PFSK-1 (cell line): ENCODE results near the gene ANO4.

Experiments
- POLR2AphosphoS5 ChIP-seq: IDR thresholded peaks from 2 replicates; pipeline ENCODE4 v1.6.1; 2012; ENCODE audit warnings: low read depth, mild to moderate bottlenecking, control low read depth, low read length, moderate library complexity
- REST ChIP-seq, 2 experiments: IDR thresholded peaks; 2 replicates each; pipeline versions ENCODE4 v1.6.1 to v1.8.0; 2011 to 2012; ENCODE audit warnings: low read depth in 2 of 2, low read length in 2 of 2, control low read depth in 1 of 2, inconsistent platforms in 1 of 2, mild to moderate bottlenecking in 1 of 2, moderate library complexity in 1 of 2; ENCODE audit not compliant: insufficient read depth in 1 of 2
- TAF1 ChIP-seq: IDR thresholded peaks from 2 replicates; pipeline ENCODE4 v1.6.1; 2012; ENCODE audit warnings: low read length, control low read depth, borderline replicate concordance; ENCODE audit not compliant: insufficient read depth

- TF ChIP-seq POLR2AphosphoS5 (no peak), REST (IDR thresholded peaks at IDR 0.05; ENCODE audit: insufficient read depth in 1 of 2, low read depth in 2 of 2, low read length in 2 of 2) (no peak), TAF1 (no peak)
These were observed 280.5 kb downstream of the ANO4 start for GRCh38 chr12:101074940-101075680.
